DMS 273 (cell line): Measurements from ENCODE around the gene LRRC56.

ENCODE experiments used
- DNase-seq: peaks from one replicate; lab custom pipeline; 2025; ENCODE audit not compliant: unreplicated experiment; lab: John Stamatoyannopoulos, UW

The LRRC56 gene, protein sequence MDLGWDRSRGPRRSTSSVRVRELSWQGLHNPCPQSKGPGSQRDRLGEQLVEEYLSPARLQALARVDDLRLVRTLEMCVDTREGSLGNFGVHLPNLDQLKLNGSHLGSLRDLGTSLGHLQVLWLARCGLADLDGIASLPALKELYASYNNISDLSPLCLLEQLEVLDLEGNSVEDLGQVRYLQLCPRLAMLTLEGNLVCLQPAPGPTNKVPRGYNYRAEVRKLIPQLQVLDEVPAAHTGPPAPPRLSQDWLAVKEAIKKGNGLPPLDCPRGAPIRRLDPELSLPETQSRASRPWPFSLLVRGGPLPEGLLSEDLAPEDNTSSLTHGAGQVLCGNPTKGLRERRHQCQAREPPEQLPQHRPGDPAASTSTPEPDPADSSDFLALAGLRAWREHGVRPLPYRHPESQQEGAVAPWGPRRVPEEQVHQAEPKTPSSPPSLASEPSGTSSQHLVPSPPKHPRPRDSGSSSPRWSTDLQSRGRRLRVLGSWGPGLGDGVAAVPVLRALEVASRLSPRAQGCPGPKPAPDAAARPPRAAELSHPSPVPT

DNA sequence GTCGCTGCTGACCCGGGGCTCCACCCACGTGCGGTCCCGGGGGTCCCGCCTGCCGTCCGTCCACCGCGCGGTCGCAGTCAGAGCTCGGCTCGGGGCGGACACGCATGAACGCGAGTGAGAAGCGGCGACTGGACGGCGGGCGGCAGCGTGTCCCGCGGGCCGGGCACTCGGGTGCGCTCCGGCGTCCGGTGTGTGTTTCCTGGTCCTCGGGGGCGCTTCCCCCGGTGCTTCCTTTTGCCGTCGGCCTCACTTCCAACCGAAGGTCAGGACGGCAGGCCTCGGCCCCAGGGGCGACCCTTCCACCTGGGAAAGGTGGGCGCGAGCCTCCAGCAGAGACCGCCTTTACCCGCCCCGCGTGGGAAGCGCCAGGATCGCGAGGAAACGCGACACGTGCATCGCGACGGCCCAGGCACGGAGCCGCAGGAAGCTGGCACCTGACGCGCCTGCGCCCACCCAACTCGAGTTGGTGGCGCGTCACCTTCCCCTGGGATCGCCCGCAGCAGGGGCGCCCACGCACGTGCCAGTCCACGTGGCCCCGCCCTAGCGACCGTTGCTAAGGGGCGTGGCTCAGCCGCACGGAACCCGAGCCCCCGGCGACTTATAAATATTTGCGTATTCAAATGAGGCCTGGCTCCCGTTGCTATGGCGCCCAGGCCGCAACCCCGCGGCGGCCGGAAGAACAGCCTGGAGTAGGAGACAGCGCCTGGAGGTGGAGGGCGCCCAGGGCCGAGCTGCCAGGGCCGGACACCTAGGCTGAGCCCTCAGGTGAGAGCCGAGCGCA, at the start of gene LRRC56:
TSS of gene LRRC56 (plus strand) at position 687 of the 781 bp plus-strand sequence. CDS start 3,158 bp downstream, outside the sequence.
- DNase-seq = peak; percentile 91

GRCh38 chr11:487571-488021, 49.7 kb upstream of the LRRC56 start:
- no peak for DNase-seq

DNA sequence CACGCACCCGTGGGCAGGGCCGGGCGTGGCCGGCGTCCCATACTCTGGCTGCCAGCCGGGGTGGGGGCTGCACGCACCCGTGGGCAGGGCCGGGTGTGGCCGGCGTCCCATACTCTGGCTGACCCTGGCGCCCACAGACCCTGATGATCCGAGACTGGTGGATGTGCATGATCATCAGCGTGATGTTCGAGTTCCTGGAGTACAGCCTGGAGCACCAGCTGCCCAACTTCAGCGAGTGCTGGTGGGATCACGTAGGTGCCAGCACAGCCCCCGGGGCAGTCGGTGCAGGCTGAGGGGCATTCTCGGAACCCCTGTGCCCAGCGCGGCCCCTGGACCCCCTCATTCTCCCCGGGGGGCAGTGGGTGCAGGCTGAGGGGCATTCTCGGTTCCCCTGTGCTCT, 49.3 kb upstream of the LRRC56 start:
- no peak for DNase-seq

DNA sequence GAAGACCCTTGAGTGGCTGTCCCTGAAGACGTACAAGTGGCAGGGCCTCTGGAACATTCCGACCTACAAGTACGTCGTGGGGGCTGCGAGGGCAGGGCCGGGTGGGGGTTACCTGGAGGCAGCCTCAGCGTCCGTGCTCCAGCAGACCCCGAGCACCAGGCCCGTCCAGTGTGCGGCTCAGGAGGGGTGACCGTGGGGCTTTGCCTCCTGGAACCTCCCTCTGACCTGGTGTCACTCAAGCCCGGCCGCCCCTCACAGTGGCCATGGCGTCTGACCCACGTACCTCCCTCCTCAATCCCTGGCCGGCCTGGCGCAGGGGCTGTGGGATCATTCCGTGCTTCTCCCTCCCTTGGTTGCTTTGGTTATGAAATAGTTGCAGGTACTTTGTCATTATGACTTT, 48.7 kb upstream of the LRRC56 start:
- DNase-seq = no peak

- no peak for DNase-seq
Measured at GRCh38 chr11:488992-489391, 48.3 kb upstream of the LRRC56 start.

DNA sequence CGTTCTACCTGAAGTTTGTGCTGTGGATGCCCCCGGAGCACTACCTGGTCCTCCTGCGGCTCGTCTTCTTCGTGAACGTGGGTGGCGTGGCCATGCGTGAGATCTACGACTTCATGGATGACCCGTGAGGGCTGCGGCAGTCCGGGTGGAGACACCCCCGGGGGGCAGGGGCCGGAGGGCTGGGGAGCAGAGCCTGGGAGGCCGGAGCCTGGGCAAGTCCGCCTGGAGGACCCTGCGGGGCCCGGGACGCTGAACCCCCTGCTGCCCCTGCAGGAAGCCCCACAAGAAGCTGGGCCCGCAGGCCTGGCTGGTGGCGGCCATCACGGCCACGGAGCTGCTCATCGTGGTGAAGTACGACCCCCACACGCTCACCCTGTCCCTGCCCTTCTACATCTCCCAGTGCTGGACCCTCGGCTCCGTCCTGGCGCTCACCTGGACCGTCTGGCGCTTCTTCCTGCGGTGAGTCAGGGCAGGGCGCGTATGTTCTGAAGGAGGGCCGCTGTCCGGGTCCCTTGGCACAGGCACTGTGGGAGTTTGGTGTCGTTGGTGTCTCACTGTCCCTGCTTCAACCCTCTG, 47.6 kb upstream of the LRRC56 start:
- no peak for DNase-seq

GRCh38 chr11:490186-490929, 47.0 kb upstream of the LRRC56 start:
- DNase-seq = no peak

DNA sequence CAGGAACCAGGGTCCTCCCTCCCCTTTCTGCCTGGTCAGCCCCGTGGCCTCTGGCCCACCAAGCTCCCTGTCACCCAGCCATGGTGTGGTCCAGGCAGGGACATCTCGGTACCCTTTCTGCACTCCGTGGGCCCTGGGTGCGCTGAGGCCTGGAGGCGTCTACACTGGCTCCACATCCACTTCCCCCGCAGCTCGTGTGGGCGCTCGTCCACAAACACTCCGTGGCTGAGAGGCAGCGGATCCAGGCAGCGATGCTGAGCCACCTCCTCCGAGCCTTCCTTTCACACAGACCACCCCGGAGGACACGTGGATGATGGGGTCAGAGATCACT, 46.4 kb upstream of the LRRC56 start:
- DNase-seq = no peak

DNA sequence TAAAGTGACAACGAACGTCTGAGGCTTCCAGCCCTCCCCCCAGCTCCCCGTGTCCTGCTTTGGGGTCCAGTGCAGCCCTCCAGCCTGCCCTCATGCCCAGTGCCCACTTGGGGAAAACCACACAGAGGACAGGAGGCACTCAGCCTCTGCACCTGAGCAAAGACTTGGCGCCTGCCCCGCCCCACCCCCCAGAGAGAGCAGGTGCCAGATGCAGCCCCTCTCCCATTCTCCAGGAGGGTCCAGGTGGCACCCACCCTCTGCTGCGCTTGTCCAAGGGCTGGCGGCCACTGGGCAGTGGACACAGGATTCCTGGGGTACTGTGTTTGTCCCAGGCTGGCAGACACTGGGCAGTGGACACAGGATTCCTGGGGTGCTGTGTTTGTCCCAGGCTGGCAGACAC, 46.0 kb upstream of the LRRC56 start:
- no peak for DNase-seq

DNA sequence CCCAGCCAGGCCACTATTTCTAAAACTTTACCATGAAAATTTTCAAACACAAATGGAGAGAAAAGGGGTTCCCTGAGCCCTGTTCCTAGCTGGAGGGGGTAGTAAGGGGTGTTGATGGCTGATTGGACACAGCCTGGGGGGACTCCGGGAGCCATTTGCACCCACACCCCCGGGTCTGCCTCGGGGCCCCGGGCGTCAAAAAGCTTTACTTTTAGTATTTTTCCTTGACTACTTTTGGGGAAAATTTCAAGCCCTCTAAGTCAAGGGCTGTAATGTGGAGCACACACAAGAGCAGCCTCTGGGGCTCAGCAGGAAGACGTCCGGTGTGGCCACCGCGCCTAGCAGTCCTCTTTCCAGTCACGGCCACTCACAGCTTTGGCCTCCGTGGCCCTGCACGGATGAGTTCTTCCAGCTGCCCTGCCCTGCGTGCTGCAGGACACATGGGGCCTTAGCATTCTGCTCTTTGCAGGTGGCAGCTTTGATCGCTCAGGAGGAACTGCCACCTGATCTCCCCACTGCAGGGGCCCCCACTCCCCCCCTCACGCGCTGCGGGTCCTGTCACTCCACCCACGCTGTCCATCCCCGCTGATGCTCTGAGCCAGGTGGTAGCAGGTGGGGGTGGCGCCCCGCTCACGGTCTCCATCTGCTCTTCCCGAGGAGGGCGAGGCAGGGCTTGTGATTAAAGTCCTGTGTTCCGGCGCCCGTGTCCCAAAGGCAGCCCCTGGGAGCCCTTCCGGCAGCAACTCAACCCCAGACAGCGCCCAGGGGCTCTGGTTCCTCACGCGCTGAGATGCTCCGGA, 44.7 kb upstream of the LRRC56 start:
- peak; percentile 75 for DNase-seq

DNA sequence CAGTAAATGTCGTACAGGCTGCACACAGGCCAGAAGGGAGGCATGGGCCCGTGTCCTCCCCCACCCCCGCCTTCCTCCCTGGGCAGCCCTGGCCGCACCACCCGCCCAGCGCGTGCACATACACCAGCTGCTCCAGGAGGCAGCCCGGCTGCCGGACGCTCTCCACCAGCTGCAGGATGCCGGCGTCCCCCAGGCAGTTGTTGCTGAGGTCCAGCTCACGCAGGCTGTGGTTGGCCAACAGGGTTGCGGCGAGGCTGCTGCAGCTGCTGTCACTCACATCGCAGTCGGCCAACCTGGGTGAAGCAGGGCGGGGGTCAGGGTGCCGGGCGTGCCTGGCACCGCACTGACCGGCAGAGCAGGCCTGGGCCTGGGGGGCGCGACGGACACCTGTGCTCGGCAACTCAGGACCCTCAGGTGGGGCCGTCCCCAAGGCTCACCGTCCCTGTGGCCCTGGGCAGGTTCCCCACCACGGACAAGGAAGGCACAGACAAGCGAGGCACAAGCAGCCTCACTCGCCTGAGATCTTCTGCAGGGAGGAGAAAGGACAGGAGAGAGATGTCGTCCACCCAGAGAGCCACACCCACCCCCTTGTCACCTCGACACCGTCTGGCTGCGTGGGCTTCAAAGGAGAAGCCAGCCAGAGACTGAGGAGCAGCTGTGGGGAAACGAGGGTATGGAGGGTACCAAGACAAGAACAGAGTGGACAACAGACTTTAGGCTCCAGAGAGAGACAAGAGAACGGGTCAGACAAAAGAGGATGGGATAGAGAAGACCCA, 42.4 kb upstream of the LRRC56 start:
- DNase-seq = peak; percentile 25

- no peak for DNase-seq
Measured at GRCh38 chr11:495537-495931, 41.8 kb upstream of the LRRC56 start.

DNA sequence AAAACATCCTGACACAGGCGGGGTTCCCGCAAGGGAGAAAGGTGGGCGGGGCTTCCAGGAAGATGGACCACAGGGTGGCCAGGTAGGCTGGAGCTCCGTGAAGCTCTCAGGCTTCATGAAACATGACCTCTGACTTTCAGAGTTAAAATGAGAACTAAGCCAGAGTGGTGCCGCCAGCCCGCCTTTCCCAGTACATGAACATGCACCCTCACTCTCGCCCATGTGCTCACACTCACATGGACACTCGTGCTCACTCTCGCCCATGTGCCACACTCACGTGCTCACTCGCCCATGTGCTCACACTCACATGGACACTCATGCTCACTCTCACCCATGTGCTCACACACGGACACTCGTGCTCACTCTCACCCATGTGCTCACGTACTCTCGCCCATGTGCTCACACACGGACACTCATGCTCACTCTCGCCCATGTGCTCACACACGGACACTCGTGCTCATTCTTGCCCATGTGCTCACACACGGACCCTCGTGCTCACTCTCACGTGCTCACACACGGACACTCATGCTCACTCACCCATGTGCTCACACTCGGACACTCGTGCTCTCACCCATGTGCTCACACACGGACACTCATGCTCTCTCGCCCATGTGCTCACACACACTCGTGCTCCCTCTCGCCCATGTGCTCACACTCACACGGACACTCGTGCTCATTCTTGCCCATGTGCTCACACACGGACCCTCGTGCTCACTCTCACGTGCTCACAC, 40.3 kb upstream of the LRRC56 start:
- DNase-seq = peak; percentile 48

GRCh38 chr11:497565-498296, 39.6 kb upstream of the LRRC56 start:
- no peak for DNase-seq

GRCh38 chr11:498297-499181, 38.8 kb upstream of the LRRC56 start:
- DNase-seq = no peak

- DNase-seq = no peak
Measured at GRCh38 chr11:499201-500076, 37.9 kb upstream of the LRRC56 start.
